AG04450 (cell line): ENCODE data around the gene EHMT1. TPM values are rescaled to one million over a fixed set of nuclear protein-coding genes. Genes with fewer than 3 reads are reported as not detected.
"Not testable (repeated sequence)": the region's sequence is repeated elsewhere in the genome, so short reads cannot be mapped to it uniquely, and the experiment has no call there.

ENCODE experiments used
- CTCF ChIA-PET: fragments of 300-600, 350-600 bp; formaldehyde crosslinking; extraction: SDS; loops from one replicate; lab custom pipeline; 2022; ENCODE audit warnings: antibody characterized with exemption, inconsistent platforms; lab: Charles Lee
- POLR2A ChIA-PET: fragments of 350-600 bp; formaldehyde crosslinking; extraction: SDS; loops from one replicate; lab custom pipeline; 2021; ENCODE audit warnings: antibody characterized with exemption, inconsistent platforms; lab: Yijun Ruan, JAX
- DNase-seq: peaks from one replicate; pipeline ENCODE4 v3.0.0-alpha.2; 2011; ENCODE audit warnings: low read depth, low spot score
- H3K27ac ChIP-seq: one replicate; pipeline ENCODE4 v1.5.1; 2012; ENCODE audit warnings: low read depth, low read length, control low read depth
- H3K27me3 ChIP-seq: one replicate; pipeline ENCODE4 v1.6.0; 2012; ENCODE audit warnings: low read length; ENCODE audit not compliant: control insufficient read depth, insufficient read depth
- H3K4me3 ChIP-seq: 2 replicates; pipeline ENCODE4 v1.5.1; 2011; ENCODE audit warnings: mild to moderate bottlenecking, low read depth, low read length, control low read depth
- H3K9me3 ChIP-seq: 2 replicates; pipeline ENCODE4 v1.5.1; 2012; ENCODE audit warnings: low read length; ENCODE audit not compliant: control insufficient read depth, insufficient read depth
- CTCF ChIP-seq: IDR thresholded peaks from 2 replicates; pipeline ENCODE4 v1.5.1; 2011; ENCODE audit warnings: low read depth, low read length, control low read depth, inconsistent platforms
- polyA plus RNA-seq: library from polyadenylated mRNA; depleted of rRNA; stranded (reverse); fragments of >200 nt; gene quantifications from 2 replicates; pipeline ENCODE4 v1.2.3, GENCODE V29; 2011

EHMT1 gene
- polyA plus RNA-seq, 1 experiment: 26.1 TPM

- Histone ChIP-seq H3K27me3 (no peaks in the 10 kb centered on the region), H3K4me3 (no peak overlapping the region), H3K27ac (no peak overlapping the region), H3K9me3 (no peaks in the 10 kb centered on the region)
- ChIA-PET CTCF (no interaction called here), POLR2A (no interaction called here)
- no peak for TF ChIP-seq CTCF
- DNase-seq: no peak
Measured at GRCh38 chr9:137593176-137593575, 25.6 kb upstream of the EHMT1 start.

DNA sequence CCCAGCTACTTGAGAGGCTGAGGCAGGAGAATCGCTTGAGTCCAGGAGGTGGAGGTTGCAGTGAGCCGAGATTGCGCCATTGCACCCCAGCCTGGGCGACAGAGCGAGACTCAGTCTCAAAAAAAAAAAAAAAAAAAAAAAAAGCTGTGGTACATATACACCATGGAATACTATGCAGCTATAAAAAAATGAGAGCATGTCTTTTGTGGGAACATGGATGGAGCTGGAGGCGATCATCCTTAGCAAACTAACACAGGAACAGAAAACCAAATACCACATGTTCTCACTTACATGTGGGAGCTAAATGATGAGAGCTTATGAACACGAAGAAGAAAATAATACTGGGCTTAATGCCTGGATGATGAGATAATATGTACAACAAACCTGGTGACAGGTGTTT, 22.2 kb upstream of the EHMT1 start:
- H3K27ac ChIP-seq, H3K4me3 ChIP-seq, H3K9me3 ChIP-seq, H3K27me3 ChIP-seq, POLR2A ChIA-PET, DNase-seq: not testable (repeated sequence)
- CTCF ChIA-PET: interaction anchor here (1.0 kb wide), 1 partner anchor 17 kb away, joined by 3 read pairs; no protein-coding TSS in a partner anchor

DNA sequence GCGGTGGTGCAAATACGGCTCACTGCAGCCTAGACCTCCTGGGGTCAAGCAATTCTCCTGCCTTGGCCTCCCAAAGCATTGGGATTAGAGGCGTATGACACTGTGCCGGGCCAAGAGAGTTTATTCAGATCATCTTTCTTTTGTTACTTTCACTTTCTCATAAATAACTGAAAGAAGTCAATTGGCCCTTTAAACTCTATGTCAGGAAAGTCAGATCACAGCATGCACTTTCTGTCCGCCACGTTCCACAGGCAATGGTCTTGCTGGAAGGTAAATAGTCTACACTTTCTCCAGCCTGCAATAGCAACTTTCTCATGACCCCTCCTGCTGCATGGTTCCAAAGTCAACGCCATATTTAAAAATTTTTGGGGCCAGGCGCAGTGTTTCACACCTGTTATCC, 19.9 kb upstream of the EHMT1 start:
- H3K27me3 ChIP-seq: peaks cover 3% of the 10 kb centered on the region
- no peak overlapping the region for H3K27ac ChIP-seq
- POLR2A ChIA-PET: no interaction called here
- no peak overlapping the region for H3K4me3 ChIP-seq
- CTCF ChIA-PET: no interaction called here
- DNase-seq: no peak
- H3K9me3 ChIP-seq: no peaks in the 10 kb centered on the region
- no peak for TF ChIP-seq CTCF

- POLR2A ChIA-PET: interaction anchor here (1.4 kb wide), 1 partner anchor 12 kb away, joined by 3 read pairs; no protein-coding TSS in a partner anchor
- H3K27ac ChIP-seq: no peak overlapping the region
- H3K27me3 ChIP-seq: peaks cover 4% of the 10 kb centered on the region
- TF ChIP-seq CTCF: no peak
- DNase-seq: no peak
- CTCF ChIA-PET: interaction anchor here (0.5 to 0.6 kb wide), 2 partner anchors 84 to 480 kb away, joined by 3 read pairs; no protein-coding TSS in a partner anchor
- no peaks in the 10 kb centered on the region for H3K9me3 ChIP-seq
- H3K4me3 ChIP-seq: no peak overlapping the region
Measured at GRCh38 chr9:137602661-137603060, 16.1 kb upstream of the EHMT1 start.

- DNase-seq: no peak
- CTCF ChIA-PET: no interaction called here
- Histone ChIP-seq H3K4me3 (no peak overlapping the region), H3K9me3 (no peaks in the 10 kb centered on the region), H3K27me3 (peaks cover 4% of the 10 kb centered on the region), H3K27ac (no peak overlapping the region)
- no peak for TF ChIP-seq CTCF
- POLR2A ChIA-PET: interaction anchor here (1.4 to 1.7 kb wide), 2 partner anchors 13 to 15 kb away, joined by 3 to 9 read pairs; partner anchors contain the start of gene EHMT1
Measured at GRCh38 chr9:137603879-137604278, 14.9 kb upstream of the EHMT1 start.
